Osteocyte (in vitro differentiated cells): Measurements from ENCODE around the gene NAB2. TPM values are rescaled to one million over a fixed set of nuclear protein-coding genes. Genes with fewer than 3 reads are reported as not detected.

ENCODE experiments used
- DNase-seq: peaks from one replicate; pipeline ENCODE4 v3.0.0; 2021; ENCODE audit warnings: mixed read lengths; ENCODE audit not compliant: unreplicated experiment; ENCODE audit errors: extremely low spot score
- H3K27ac Mint-ChIP-seq: one replicate; pipeline ENCODE4 v1.8.0; 2021; ENCODE audit warnings: mild to moderate bottlenecking, mixed read lengths; ENCODE audit not compliant: unreplicated experiment
- H3K27me3 Mint-ChIP-seq: one replicate; pipeline ENCODE4 v1.8.0; 2021; ENCODE audit warnings: mixed read lengths; ENCODE audit not compliant: unreplicated experiment
- H3K36me3 Mint-ChIP-seq: one replicate; pipeline ENCODE4 v1.8.0; 2021; ENCODE audit warnings: mixed read lengths; ENCODE audit not compliant: unreplicated experiment
- H3K4me1 Mint-ChIP-seq: one replicate; pipeline ENCODE4 v1.8.0; 2021; ENCODE audit warnings: mixed read lengths; ENCODE audit not compliant: unreplicated experiment
- H3K4me3 Mint-ChIP-seq: one replicate; pipeline ENCODE4 v1.8.0; 2021; ENCODE audit warnings: mild to moderate bottlenecking, moderate library complexity, mixed read lengths; ENCODE audit not compliant: unreplicated experiment
- H3K9me3 Mint-ChIP-seq: one replicate; pipeline ENCODE4 v1.8.0; 2021; ENCODE audit warnings: mixed read lengths; ENCODE audit not compliant: unreplicated experiment
- CTCF ChIP-seq: fragments of 200-600 bp; sonication (generic); IDR thresholded peaks from 2 replicates; pipeline ENCODE4 v1.5.0; 2021; ENCODE audit warnings: antibody characterized with exemption, mild to moderate bottlenecking, moderate library complexity
- total RNA-seq: library from RNA; stranded (reverse); gene quantifications from 2 replicates; pipeline ENCODE4 v1.2.1, GENCODE V29; 2021

Gene NAB2
- total RNA-seq, 1 donor from 2014 or later, result 42.8 TPM

GRCh38 chr12:57111031-57111734, 22.3 kb downstream of the NAB2 start, which contains the start of gene STAT6:
Gene STAT6, minus strand, starts transcription at chr12:57111362. Its CDS starts 3,084 bp downstream, at chr12:57108278.
- TF ChIP-seq CTCF, result no peak
- peaks cover 10% of the 10 kb centered on the region for H3K36me3 Mint-ChIP-seq
- peak; percentile 90 for DNase-seq
- peak within 1 kb of the TSS; percentile 99 for H3K27ac Mint-ChIP-seq
- no peaks in the 10 kb centered on the region for H3K27me3 Mint-ChIP-seq
- peak within 1 kb of the TSS; percentile 91 for H3K4me3 Mint-ChIP-seq
- no peaks in the 10 kb centered on the region for H3K9me3 Mint-ChIP-seq
- peaks cover 41% of the 10 kb centered on the region for H3K4me1 Mint-ChIP-seq

DNA sequence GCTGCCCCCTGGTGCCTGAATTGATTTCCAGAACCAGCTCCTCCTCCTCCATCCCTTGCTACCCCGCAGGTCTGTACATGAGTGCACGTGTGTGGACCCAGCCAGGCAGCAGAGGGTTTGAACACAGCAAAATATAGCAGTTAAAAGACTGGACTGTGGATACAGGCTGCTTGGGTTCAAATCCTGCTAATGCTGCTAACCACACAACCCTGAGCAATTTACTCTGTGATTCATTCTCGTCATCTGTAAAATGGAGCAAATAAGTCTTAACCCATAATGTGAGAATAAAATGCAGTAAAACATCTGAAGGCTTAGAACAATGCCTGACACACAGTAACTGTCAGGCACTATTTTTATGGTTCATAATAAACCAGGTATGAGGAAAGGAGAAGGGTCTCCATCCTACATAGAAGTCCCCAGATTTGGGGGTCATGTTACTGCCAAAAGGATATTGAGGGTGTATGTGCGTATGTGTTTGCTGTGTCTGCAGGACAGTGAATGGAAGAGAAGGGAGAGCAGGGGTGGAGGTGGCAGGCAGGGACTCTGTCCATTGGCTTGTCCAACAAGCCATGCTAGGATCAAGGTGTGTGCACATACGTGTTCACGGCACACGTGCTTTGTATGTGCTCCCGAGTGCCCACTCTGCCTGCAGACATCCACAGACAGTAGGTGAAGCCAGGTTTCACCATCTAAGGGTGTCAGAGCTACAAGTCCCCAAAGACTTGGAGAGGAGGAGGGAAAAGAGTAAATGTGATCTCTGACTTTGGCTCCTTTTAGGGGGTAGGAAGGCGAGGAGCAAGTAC, 23.8 kb downstream of the NAB2 start:
- no peaks in the 10 kb centered on the region for H3K27me3 Mint-ChIP-seq
- peak overlapping the region; percentile 99 for H3K27ac Mint-ChIP-seq
- peak overlapping the region; percentile 91 for H3K4me3 Mint-ChIP-seq
- no peak for DNase-seq
- no peaks in the 10 kb centered on the region for H3K9me3 Mint-ChIP-seq
- TF ChIP-seq CTCF, result no peak
- H3K36me3 Mint-ChIP-seq, result no peaks in the 10 kb centered on the region
- H3K4me1 Mint-ChIP-seq, result peaks cover 39% of the 10 kb centered on the region

DNA sequence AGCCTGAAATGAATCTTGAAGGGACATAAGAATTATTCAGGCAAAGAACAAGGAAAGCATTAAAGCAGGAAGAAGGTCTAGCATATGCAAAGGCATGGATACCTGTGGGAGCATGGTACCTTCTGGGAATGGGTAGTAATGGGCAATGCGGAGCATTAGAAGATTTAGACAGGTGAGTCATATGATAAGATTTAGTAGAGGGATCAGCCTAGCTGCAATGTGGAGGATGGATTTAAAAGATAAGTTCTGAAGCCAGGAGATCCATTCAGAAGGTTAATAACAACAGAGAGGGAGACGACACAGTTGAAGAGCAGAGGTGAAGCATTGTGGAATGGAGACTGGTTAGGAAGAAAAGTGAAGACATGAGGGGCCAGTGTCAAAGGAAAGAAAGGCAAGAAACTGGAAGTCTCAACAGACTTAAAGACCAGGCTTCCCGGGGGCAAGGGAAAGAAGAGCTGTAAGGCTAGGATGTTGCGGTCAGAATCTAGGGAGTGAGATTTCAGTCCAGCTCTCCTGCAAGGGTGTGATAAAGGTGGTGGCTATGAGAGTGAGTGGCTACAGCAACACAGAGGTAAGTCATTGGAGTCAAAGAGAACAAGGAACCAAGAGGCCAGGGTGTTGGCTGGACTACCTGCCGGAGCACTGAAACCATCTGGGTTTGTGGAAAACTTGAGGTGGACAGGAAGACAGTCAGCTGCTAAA, 27.8 kb downstream of the NAB2 start:
- TF ChIP-seq CTCF, result no peak
- Mint-ChIP-seq H3K36me3 (no peaks in the 10 kb centered on the region), H3K4me1 (peaks cover 29% of the 10 kb centered on the region), H3K27me3 (no peaks in the 10 kb centered on the region), H3K9me3 (no peaks in the 10 kb centered on the region), H3K4me3 (no peak overlapping the region), H3K27ac (no peak overlapping the region)
- DNase-seq, result no peak

DNA sequence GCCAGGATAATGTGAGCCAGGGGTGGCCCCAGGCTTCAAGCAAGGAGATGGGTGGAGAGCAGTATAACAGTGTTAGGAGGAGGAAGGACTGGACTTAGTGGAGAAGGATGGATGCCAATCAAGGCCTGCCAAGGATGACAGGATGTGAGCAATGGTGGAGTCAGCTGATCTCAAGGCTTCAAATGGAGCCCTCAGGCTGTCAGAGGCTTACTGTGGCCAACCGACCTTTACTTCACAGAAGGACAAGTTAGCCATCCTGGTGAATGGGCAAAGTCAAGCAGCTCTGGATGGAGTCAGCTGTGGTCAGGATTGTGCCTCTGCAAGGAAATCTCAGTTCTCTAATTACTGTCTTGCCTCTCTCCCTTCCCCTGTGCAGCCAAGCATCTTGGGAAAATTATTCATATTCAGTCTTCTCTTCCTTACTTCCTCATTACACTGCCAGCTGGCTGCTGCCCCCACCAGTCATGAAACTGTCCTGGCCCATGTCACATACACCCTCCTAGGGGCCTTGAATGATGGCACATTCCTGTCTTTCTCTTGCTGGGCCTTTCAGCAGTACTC, 29.9 kb downstream of the NAB2 start:
- H3K27me3 Mint-ChIP-seq, result no peaks in the 10 kb centered on the region
- H3K4me3 Mint-ChIP-seq, result no peak overlapping the region
- H3K36me3 Mint-ChIP-seq, result no peaks in the 10 kb centered on the region
- DNase-seq, result no peak
- no peak for TF ChIP-seq CTCF
- H3K27ac Mint-ChIP-seq, result peak overlapping the region; percentile 65
- H3K9me3 Mint-ChIP-seq, result no peaks in the 10 kb centered on the region
- H3K4me1 Mint-ChIP-seq, result peaks cover 17% of the 10 kb centered on the region
